ENCODE data around the gene SLC1A3. TPM values are rescaled to one million over a fixed set of nuclear protein-coding genes. Genes with fewer than 3 reads are reported as not detected.

SLC1A3 gene
- total and polyA plus RNA-seq, 2 experiments from 2014 or later, result 9.1 to 18.1 TPM

GRCh38 chr5:36728697-36729543 is 122.5 kb downstream of the SLC1A3 start:
- DNase-seq (ENCODE audit: low read depth in 1 of 2, low spot score in 1 of 2), result peak; percentile 76 to 79
- no peak overlapping the region for H3K4me3 ChIP-seq
- TF ChIP-seq CTCF (IDR thresholded peaks at IDR 0.05; ENCODE audit: low read depth, low read length), result peak; percentile 64

GRCh38 chr5:36730537-36731216 is 124.3 kb downstream of the SLC1A3 start:
- H3K4me1 ChIP-seq (ENCODE audit: low read depth), result peaks cover 8% of the 10 kb centered on the region
- DNase-seq (ENCODE audit: low read depth in 1 of 2, low spot score in 1 of 2), result peak in 1 of 2 donors; percentile 17
- H3K9me3 ChIP-seq (ENCODE audit: low read depth), result no peaks in the 10 kb centered on the region
- H3K36me3 ChIP-seq, result no peaks in the 10 kb centered on the region
- TF ChIP-seq CTCF (IDR thresholded peaks at IDR 0.05; ENCODE audit: low read depth, low read length), result no peak
- H3K27ac ChIP-seq, result peak overlapping the region; percentile 45
- H3K4me3 ChIP-seq, result no peak overlapping the region
- no peaks in the 10 kb centered on the region for H3K27me3 ChIP-seq

More at GRCh38 chr5:36728697-36729543, 122.5 kb downstream of the SLC1A3 start:
- peaks cover 8% of the 10 kb centered on the region for H3K4me1 ChIP-seq (ENCODE audit: low read depth)
- no peaks in the 10 kb centered on the region for H3K27me3 ChIP-seq
- no peaks in the 10 kb centered on the region for H3K9me3 ChIP-seq (ENCODE audit: low read depth)
- H3K27ac ChIP-seq, result no peak overlapping the region
- H3K36me3 ChIP-seq, result no peaks in the 10 kb centered on the region

DNA sequence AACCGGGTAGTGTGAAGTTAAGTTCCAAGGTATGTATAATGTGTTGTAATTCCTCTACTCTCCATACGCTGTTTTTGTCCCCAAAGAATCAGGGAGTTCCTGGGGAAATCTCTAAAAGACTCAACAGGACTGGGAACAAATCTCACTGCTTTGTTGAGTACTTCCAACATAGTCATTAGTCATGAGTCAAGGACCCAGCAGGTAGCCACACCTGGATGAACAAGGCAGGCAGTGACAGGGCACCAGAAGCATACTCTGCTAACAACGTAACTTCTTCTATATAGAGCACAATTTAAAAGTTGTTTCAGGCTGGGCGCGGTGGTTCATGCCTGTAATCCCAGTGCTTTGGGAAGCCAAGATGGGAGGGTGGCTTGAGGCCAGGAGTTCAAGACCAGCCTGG is 126.8 kb downstream of the SLC1A3 start:
- TF ChIP-seq CTCF (IDR thresholded peaks at IDR 0.05; ENCODE audit: low read depth, low read length), result no peak

DNA sequence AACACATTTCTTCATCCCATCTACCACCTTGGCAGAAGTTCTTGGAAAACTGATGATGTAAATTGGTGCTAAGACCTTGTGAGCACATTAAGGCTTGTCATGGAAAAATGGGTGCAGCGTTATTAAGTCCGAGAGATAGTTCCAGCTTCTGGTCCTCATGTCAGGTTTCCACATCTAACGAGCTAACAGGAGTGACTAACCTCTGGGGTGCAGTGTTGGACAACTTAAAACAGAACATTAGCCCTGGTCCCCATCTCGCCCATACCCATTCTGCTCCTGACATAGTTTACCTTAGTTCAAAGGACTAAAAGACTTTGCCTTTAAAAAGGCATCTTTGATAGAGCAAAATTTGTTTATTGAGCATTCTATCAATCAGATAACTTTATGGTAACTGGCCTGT is 128.0 kb downstream of the SLC1A3 start:
- Histone ChIP-seq H3K27ac (no peak overlapping the region), H3K4me3 (no peak overlapping the region), H3K9me3 (ENCODE audit: low read depth) (no peaks in the 10 kb centered on the region), H3K36me3 (no peaks in the 10 kb centered on the region), H3K4me1 (ENCODE audit: low read depth) (peaks cover 8% of the 10 kb centered on the region), H3K27me3 (no peaks in the 10 kb centered on the region)
- peak; percentile 19 to 69 for DNase-seq (ENCODE audit: low read depth in 1 of 2, low spot score in 1 of 2)
- peak; percentile 31 for TF ChIP-seq CTCF (IDR thresholded peaks at IDR 0.05; ENCODE audit: low read depth, low read length)

More for the DNA sequence above, 126.8 kb downstream of the SLC1A3 start:
- Histone ChIP-seq H3K4me3 (no peak overlapping the region), H3K27me3 (no peaks in the 10 kb centered on the region), H3K4me1 (ENCODE audit: low read depth) (peaks cover 8% of the 10 kb centered on the region), H3K36me3 (no peaks in the 10 kb centered on the region), H3K9me3 (ENCODE audit: low read depth) (no peaks in the 10 kb centered on the region), H3K27ac (no peak overlapping the region)
- no peak for DNase-seq (ENCODE audit: low read depth in 1 of 2, low spot score in 1 of 2)

GRCh38 chr5:36735891-36736290 is 129.5 kb downstream of the SLC1A3 start:
- no peaks in the 10 kb centered on the region for H3K36me3 ChIP-seq
- H3K9me3 ChIP-seq (ENCODE audit: low read depth), result no peaks in the 10 kb centered on the region
- no peaks in the 10 kb centered on the region for H3K27me3 ChIP-seq
- DNase-seq (ENCODE audit: low read depth in 1 of 2, low spot score in 1 of 2), result no peak
- H3K27ac ChIP-seq, result no peak overlapping the region
- peaks cover 2% of the 10 kb centered on the region for H3K4me1 ChIP-seq (ENCODE audit: low read depth)
- no peak overlapping the region for H3K4me3 ChIP-seq
- TF ChIP-seq CTCF (IDR thresholded peaks at IDR 0.05; ENCODE audit: low read depth, low read length), result no peak
